ENCODE results near the gene PRAF2.
A peak's percentile ranks its signal among the peaks of the same experiment; 100 is the strongest.

PRAF2 gene

DNA sequence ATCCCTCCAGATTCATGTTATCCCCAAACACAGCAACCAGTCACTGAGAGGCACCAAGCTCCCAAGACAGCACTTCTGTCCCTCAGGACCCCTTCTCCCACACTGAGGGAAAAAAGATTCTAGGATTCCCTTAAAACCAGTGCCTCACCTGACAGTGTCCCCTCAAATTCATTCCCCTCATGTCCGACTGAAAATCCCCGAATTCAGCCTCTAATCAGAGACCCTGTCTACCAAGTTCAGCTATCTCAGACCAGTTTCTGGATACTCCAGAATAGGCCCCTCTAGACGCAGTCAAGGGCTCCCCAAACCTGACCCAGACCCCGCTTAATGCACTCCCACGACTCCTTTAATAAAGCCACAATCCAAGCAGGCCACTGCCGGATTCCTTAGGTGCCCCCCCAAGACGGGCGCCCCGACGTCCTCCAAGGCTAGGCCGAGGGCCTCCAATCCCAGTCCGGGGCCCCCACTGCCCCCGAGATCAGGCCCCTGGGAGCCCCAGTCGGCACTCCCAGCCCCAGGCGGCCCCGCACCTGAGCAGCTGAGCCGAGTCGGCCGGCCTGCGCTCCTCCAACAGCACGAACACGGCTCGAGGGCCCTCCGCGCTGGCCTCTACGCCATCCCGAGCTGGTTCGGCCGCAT is 31.1 kb downstream of the PRAF2 start:
- no peaks in the 10 kb centered on the region for H3K9me3 Mint-ChIP-seq
- H3K4me3 Mint-ChIP-seq = peak overlapping the region; percentile 89
- H3K27me3 Mint-ChIP-seq (ENCODE audit: low read depth) = no peaks in the 10 kb centered on the region
- H3K27ac Mint-ChIP-seq = peak overlapping the region; percentile 96
- peaks cover 26% of the 10 kb centered on the region for H3K36me3 Mint-ChIP-seq (ENCODE audit: low read depth)
- peaks cover 33% of the 10 kb centered on the region for H3K4me1 Mint-ChIP-seq (ENCODE audit: low read depth)

DNA sequence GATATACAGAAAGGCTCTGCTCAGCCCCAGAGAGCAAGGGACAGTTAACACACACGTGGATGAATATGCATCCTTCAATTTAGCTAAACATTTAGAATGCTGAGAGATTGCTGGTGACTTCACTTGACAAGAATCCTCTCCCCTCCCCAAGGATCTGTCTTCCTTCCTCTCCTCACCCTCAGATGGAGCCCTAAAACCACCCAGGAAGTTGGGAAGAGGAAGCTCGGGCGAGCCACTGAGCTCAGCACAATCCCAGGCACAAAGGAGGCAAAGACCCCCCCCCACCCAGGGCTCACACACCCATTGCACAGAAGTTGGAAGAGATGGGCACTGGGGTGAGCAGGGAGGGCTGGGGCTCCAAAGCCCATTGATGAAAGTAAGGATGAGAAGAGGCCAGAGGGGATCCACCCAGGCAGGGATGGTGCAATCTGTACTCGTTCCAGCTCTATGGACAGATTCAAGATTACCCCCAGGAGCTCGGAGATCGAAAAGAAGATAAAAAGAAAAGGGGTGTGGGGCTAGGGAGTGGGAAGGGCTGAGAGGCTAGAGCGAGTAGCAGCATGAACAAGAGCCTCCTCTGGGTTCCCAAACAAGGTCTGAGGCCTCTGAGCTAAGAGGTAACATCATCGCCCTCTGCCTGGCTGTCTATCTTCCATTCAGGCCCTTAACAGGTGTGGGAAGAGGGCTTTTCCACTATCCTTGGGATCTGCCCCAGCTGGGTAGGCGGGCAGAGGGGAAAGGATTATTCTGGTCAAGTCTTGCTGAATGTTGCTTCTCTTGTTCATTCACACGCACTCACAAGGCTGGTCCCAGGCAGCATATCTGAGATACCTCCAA is 31.8 kb downstream of the PRAF2 start:
- H3K27ac Mint-ChIP-seq = peak overlapping the region; percentile 96
- peaks cover 27% of the 10 kb centered on the region for H3K36me3 Mint-ChIP-seq (ENCODE audit: low read depth)
- H3K9me3 Mint-ChIP-seq = no peaks in the 10 kb centered on the region
- H3K4me1 Mint-ChIP-seq (ENCODE audit: low read depth) = peaks cover 33% of the 10 kb centered on the region
- peak overlapping the region; percentile 89 for H3K4me3 Mint-ChIP-seq
- no peaks in the 10 kb centered on the region for H3K27me3 Mint-ChIP-seq (ENCODE audit: low read depth)

DNA sequence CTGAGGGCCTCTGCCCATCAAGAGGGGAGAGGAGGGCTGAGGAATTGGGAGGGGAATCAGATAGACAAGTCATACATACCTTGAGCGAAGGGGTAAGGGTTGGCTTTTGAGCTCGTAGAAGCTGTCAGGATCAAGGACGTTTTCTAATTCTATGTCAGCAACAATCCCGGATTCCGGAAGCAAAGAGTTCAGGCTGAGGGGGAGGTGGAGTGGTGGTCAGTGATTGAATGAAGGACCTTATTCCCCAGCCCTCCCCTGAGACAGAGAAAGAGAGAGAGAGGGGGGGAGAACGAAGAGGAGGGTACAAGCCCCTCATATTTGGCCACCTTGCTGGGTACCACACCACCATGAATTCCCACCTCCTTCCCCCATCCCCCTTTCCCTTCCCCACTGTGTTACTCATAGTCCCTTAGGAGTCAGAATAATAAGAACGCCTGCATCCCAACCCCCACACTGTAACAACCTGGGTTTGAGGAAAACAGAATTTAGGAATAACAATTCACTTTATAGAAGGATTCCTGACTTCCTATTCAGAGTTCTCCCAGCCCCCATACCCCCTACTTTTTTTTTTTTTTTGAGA is 33.3 kb downstream of the PRAF2 start:
- no peaks in the 10 kb centered on the region for H3K9me3 Mint-ChIP-seq
- H3K36me3 Mint-ChIP-seq (ENCODE audit: low read depth) = peaks cover 27% of the 10 kb centered on the region
- no peaks in the 10 kb centered on the region for H3K27me3 Mint-ChIP-seq (ENCODE audit: low read depth)
- peak overlapping the region; percentile 89 for H3K4me3 Mint-ChIP-seq
- peaks cover 33% of the 10 kb centered on the region for H3K4me1 Mint-ChIP-seq (ENCODE audit: low read depth)
- H3K27ac Mint-ChIP-seq = peak overlapping the region; percentile 76

DNA sequence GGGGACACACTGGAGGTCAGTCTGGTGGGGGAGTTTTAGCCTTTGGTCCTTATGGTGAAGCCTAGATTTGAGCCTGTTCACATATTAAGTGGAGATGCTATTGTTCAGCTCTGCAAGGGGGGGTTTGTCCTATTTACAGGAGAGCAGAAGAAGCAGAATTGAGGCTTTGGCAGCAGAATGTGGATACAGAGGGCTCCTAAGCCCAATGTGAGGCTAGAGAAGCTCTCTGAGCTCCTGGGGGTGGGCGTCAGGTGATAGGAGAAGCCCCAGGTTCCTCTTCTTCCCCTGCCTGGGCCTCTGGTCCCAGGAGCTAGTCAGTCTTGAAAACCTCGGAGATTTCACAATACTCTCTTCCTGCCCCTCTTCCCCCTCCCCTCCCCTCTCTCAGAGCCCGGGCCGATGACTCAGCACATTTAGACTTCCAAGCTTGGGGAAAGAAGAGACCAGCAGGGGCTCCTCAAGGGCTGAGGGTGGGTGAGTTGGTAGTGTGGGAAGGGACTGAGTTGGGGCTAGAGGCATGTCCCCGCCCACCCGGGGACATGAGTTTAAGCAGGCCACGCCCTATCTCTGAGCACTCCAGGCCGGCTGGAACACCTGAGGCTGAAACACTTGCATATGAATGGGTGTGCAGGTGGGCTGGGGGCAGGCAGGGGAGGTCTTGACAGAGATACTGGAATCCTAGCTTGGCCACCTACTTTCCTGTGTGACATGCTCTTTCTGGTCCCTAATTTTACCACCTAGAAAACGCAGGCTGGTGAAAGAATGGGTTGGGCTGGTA is 34.0 kb downstream of the PRAF2 start:
- peak overlapping the region; percentile 76 for H3K27ac Mint-ChIP-seq
- peak overlapping the region; percentile 68 for H3K4me3 Mint-ChIP-seq
- H3K9me3 Mint-ChIP-seq = no peaks in the 10 kb centered on the region
- H3K27me3 Mint-ChIP-seq (ENCODE audit: low read depth) = no peaks in the 10 kb centered on the region
- H3K4me1 Mint-ChIP-seq (ENCODE audit: low read depth) = peaks cover 33% of the 10 kb centered on the region
- H3K36me3 Mint-ChIP-seq (ENCODE audit: low read depth) = peaks cover 27% of the 10 kb centered on the region

DNA sequence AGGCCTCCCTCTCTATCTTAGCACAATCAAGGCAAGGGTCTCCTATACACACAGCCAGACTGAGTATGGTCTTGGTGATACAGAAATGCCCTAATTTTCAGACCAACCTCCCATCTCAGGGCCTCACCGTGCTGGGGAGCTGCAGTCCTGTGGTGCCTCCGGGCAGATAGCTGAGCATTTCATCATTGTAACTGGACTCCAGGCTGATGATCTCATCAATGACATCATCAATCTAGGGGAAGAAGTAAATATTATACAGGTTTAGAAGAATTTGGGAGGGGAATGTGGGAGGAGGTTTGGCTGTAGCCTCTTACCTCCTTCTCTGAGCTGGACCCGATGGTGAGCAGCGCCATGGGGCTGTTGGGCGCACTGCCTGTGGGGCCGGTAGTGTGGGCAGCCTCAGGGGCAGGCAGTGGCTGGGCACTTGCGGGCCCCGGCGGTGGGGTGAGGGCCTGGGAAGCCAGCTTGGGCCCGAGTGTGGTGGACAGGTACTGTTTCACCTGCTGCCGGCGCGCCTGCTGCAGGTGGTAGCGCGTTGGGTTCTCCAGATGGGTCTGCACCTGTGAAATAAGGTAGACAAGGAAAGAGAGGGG is 35.8 kb downstream of the PRAF2 start:
- H3K4me1 Mint-ChIP-seq (ENCODE audit: low read depth) = peaks cover 23% of the 10 kb centered on the region
- H3K4me3 Mint-ChIP-seq = no peak overlapping the region
- H3K27ac Mint-ChIP-seq = peak overlapping the region; percentile 75
- H3K27me3 Mint-ChIP-seq (ENCODE audit: low read depth) = no peaks in the 10 kb centered on the region
- H3K36me3 Mint-ChIP-seq (ENCODE audit: low read depth) = peaks cover 35% of the 10 kb centered on the region
- no peaks in the 10 kb centered on the region for H3K9me3 Mint-ChIP-seq

DNA sequence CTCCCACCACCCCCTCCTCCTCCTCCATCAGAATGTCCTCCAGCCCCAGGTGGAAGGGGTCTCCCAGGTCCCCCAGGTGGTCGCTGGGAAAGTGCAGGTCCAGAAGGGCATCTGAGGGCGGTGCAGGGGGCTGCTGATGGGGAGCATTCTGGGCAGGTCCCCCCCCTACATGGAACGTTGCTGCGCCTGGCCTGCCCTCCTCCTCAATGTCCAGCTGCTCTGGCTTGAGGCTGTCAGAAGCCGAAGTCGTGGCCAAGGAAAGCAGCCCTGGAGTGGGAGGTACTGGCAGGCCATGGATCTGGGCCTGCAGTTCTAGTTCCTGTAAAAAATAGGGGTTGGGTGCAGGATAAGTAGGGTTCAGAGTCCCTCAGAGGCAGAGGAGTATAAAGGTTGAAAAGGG is 43.5 kb downstream of the PRAF2 start:
- no peaks in the 10 kb centered on the region for H3K9me3 Mint-ChIP-seq
- H3K4me3 Mint-ChIP-seq = no peak overlapping the region
- H3K27me3 Mint-ChIP-seq (ENCODE audit: low read depth) = no peaks in the 10 kb centered on the region
- H3K36me3 Mint-ChIP-seq (ENCODE audit: low read depth) = peaks cover 22% of the 10 kb centered on the region
- H3K27ac Mint-ChIP-seq = no peak overlapping the region
- H3K4me1 Mint-ChIP-seq (ENCODE audit: low read depth) = no peaks in the 10 kb centered on the region

- Mint-ChIP-seq H3K9me3 (no peaks in the 10 kb centered on the region), H3K36me3 (ENCODE audit: low read depth) (peaks cover 22% of the 10 kb centered on the region), H3K27me3 (ENCODE audit: low read depth) (no peaks in the 10 kb centered on the region), H3K4me3 (no peak overlapping the region), H3K4me1 (ENCODE audit: low read depth) (no peaks in the 10 kb centered on the region), H3K27ac (no peak overlapping the region)
Measured at GRCh38 chrX:49029876-49030275, 43.9 kb downstream of the PRAF2 start.
